Transverse colon (tissue), 4 donors: ENCODE measurements around the gene WNT5B. TPM values are rescaled to one million over a fixed set of nuclear protein-coding genes. Genes with fewer than 3 reads are reported as not detected.
A peak's percentile ranks its signal among the peaks of the same experiment; 100 is the strongest.

Source experiments
- DNase-seq: peaks from one replicate; pipeline ENCODE4 v3.0.0-alpha.2; 2019
- H3K27ac ChIP-seq, 4 donors: fragments of 200-600 bp; sonication (generic); 2 replicates each; pipeline ENCODE4 v1.5.1; 2016 to 2018; ENCODE audit warnings: inconsistent platforms in 4 of 4
- H3K27me3 ChIP-seq: fragments of 200-600 bp; sonication (generic); 2 replicates; pipeline ENCODE4 v1.5.1; 2017; ENCODE audit warnings: inconsistent platforms
- H3K36me3 ChIP-seq, 4 donors: fragments of 200-600 bp; sonication (generic); 2 replicates each; pipeline ENCODE4 v1.5.1; 2017 to 2019; ENCODE audit warnings: inconsistent platforms in 4 of 4
- H3K4me1 ChIP-seq, 4 donors: fragments of 200-600 bp; sonication (generic); 2 replicates each; pipeline ENCODE4 v1.5.1; 2017 to 2020; ENCODE audit warnings: inconsistent platforms in 4 of 4
- H3K4me3 ChIP-seq, 4 donors: fragments of 200-600 bp; sonication (generic); 1 replicate in 1 of 4; 2 replicates in 3 of 4; pipeline versions ENCODE4 v1.5.1 to v1.6.1; 2017 to 2019; ENCODE audit warnings: inconsistent platforms in 4 of 4
- H3K9me3 ChIP-seq, 2 donors: fragments of 200-600 bp; sonication (generic); 2 replicates each; pipeline ENCODE4 v1.5.1; 2017 to 2019; ENCODE audit warnings: inconsistent platforms in 2 of 2
- CTCF ChIP-seq, 5 experiments: fragments of 200-600 bp in 3 of 5; fragments of 450-650 bp in 2 of 5; sonication (generic) in 3 of 5; IDR thresholded peaks; 1 replicate in 2 of 5; 2 replicates in 3 of 5; pipeline ENCODE4 v1.5.1; 2016 to 2017; ENCODE audit warnings: antibody characterized with exemption in 5 of 5, inconsistent platforms in 3 of 5, mild to moderate bottlenecking in 2 of 5, moderate library complexity in 1 of 5
- EP300 ChIP-seq: sonication (generic); formaldehyde crosslinking; IDR thresholded peaks from one replicate; pipeline ENCODE4 v1.6.1; 2017; ENCODE audit warnings: antibody characterized with exemption, low read depth
- POLR2A ChIP-seq: fragments of 450-650 bp; IDR thresholded peaks from one replicate; pipeline ENCODE4 v1.6.1; 2016; ENCODE audit warnings: antibody characterized with exemption, mild to moderate bottlenecking, moderate library complexity
- POLR2AphosphoS5 ChIP-seq, 3 donors: sonication (generic); formaldehyde crosslinking; IDR thresholded peaks; one replicate each; pipeline ENCODE4 v1.6.1; 2016; ENCODE audit warnings: antibody characterized with exemption in 3 of 3
- WGBS, 2 donors: methylation state at CpG; one replicate each; pipeline ENCODE4 v1.1.5; 2018; ENCODE audit warnings: low coverage in 1 of 2; 5-methylcytosine and 5-hydroxymethylcytosine counted together
- in situ Hi-C, 4 donors: fragments of 200-750 bp; cut with MboI; loops; one replicate each; pipeline versions ENCODE4 v1.15.0 to v1.15.1; 2017; ENCODE audit warnings: low sequenced_read_pairs in 3 of 4, low pct_ligation_motif_present in 1 of 4, low pct_unique_long_range_greater_than_20kb in 1 of 4
- intact Hi-C: fragments of 100-400 bp; cut with DNase I; formaldehyde crosslinking; loops from one replicate; pipeline ENCODE4 v1.15.1; 2023; ENCODE audit warnings: low total_unique reads
- total RNA-seq, 4 donors: library from RNA; depleted of rRNA; stranded (reverse); fragments of >200 nt; gene quantifications; one replicate each; pipeline ENCODE4 v1.1.0, GENCODE V29; 2016

The WNT5B gene
- total RNA-seq, 4 donors from 2014 or later: 0.80 to 3.5 (median 3.5) TPM; not detected in 1

- intact Hi-C loops (loop anchor here (5.0 kb wide), 1 partner anchor 465 kb away; no protein-coding TSS in a partner anchor), in situ Hi-C loops (loop anchor here in 1 of 4 donors (25.0 kb wide), 1 partner anchor 470 kb away; no protein-coding TSS in a partner anchor)
- Histone ChIP-seq H3K36me3 (no peaks in the 10 kb centered on the region), H3K9me3 (no peaks in the 10 kb centered on the region), H3K4me3 (no peak overlapping the region), H3K27ac (peak overlapping the region in 3 of 4 donors; percentile 1 to 19 (median 6)), H3K4me1 (peaks cover 0 to 34% (median 21%) of the 10 kb centered on the region in 4 donors), H3K27me3 (no peaks in the 10 kb centered on the region)
- no peak for DNase-seq
- 78 to 87% methylated on average over 8 to 11 of the region's 11 CpGs for WGBS, 2 donors
- TF ChIP-seq POLR2AphosphoS5 (IDR thresholded peaks at IDR 0.05) (no peak), CTCF (IDR thresholded peaks at IDR 0.05) (no peak), EP300 (no peak), POLR2A (no peak)
Measured at GRCh38 chr12:1581973-1582708, 46.9 kb upstream of the WNT5B start.

- Histone ChIP-seq H3K27ac (peak overlapping the region in 1 of 4 donors; percentile 1), H3K9me3 (no peaks in the 10 kb centered on the region), H3K4me3 (no peak overlapping the region), H3K36me3 (no peaks in the 10 kb centered on the region), H3K4me1 (peaks cover 3 to 34% (median 21%) of the 10 kb centered on the region in 4 donors), H3K27me3 (no peaks in the 10 kb centered on the region)
- in situ Hi-C loops (loop anchor here in 1 of 4 donors (25.0 kb wide), 1 partner anchor 470 kb away; no protein-coding TSS in a partner anchor), intact Hi-C loops (loop anchor here (5.0 kb wide), 1 partner anchor 465 kb away; no protein-coding TSS in a partner anchor)
- no peak for DNase-seq
- 86 to 90% methylated on average over 1 to 4 of the region's 4 CpGs for WGBS, 2 donors
- TF ChIP-seq CTCF (IDR thresholded peaks at IDR 0.05) (no peak), EP300 (no peak), POLR2A (no peak), POLR2AphosphoS5 (IDR thresholded peaks at IDR 0.05) (no peak)
Measured at GRCh38 chr12:1582709-1583050, 46.4 kb upstream of the WNT5B start.

- Histone ChIP-seq H3K27ac (peak overlapping the region; percentile 5 to 56 (median 49)), H3K27me3 (no peaks in the 10 kb centered on the region), H3K4me1 (peaks cover 12 to 42% (median 29%) of the 10 kb centered on the region in 4 donors), H3K36me3 (no peaks in the 10 kb centered on the region), H3K4me3 (no peak overlapping the region), H3K9me3 (no peaks in the 10 kb centered on the region)
- intact Hi-C loops: loop anchor here (5.0 kb wide), 1 partner anchor 466 kb away; no protein-coding TSS in a partner anchor
- TF ChIP-seq POLR2AphosphoS5 (IDR thresholded peaks at IDR 0.05) (peak in 1 of 3 donors; percentile 14), CTCF (IDR thresholded peaks at IDR 0.05) (peak; percentile 86 to 96 (median 86)), EP300 (no peak)
- in situ Hi-C loops: loop anchor here in 1 of 4 donors (25.0 kb wide), 1 partner anchor 471 kb away; no protein-coding TSS in a partner anchor
- DNase-seq: peak; percentile 85
- WGBS, 2 donors: 0 to 1% methylated on average over 1 to 6 of the region's 6 CpGs
Measured at GRCh38 chr12:1583421-1584078, 45.5 kb upstream of the WNT5B start.

- intact Hi-C loops: loop anchor here (5.0 kb wide), 1 partner anchor 467 kb away; no protein-coding TSS in a partner anchor
Measured at GRCh38 chr12:1584326-1584725, 44.7 kb upstream of the WNT5B start.

More at GRCh38 chr12:1584326-1584725, 44.7 kb upstream of the WNT5B start:
- Histone ChIP-seq H3K36me3 (no peaks in the 10 kb centered on the region), H3K9me3 (no peaks in the 10 kb centered on the region), H3K4me3 (no peak overlapping the region), H3K27ac (peak overlapping the region in 3 of 4 donors; percentile 5 to 56 (median 55)), H3K27me3 (no peaks in the 10 kb centered on the region), H3K4me1 (peaks cover 15 to 50% (median 35%) of the 10 kb centered on the region in 4 donors)
- TF ChIP-seq CTCF (IDR thresholded peaks at IDR 0.05) (no peak), POLR2AphosphoS5 (IDR thresholded peaks at IDR 0.05) (no peak), EP300 (no peak), POLR2A (no peak)
- in situ Hi-C loops: loop anchor here in 1 of 4 donors (25.0 kb wide), 1 partner anchor 472 kb away; no protein-coding TSS in a partner anchor
- no peak for DNase-seq
- WGBS, 2 donors: 89 to 92% methylated on average over 2 to 4 of the region's 4 CpGs
